ENCODE measurements around the gene MDC1.
"Not testable (repeated sequence)": the region's sequence is repeated elsewhere in the genome, so short reads cannot be mapped to it uniquely, and the experiment has no call there.

MDC1 gene

GRCh38 chr6:30682143-30683117 is 34.7 kb downstream of the MDC1 start:
- FAIRE-seq = peak; percentile 58
- peak; percentile 79 for DNase-seq (ENCODE audit: low spot score)

- FAIRE-seq (no peak), DNase-seq (ENCODE audit: low spot score) (no peak)
Observed at GRCh38 chr6:30681766-30682142, 35.3 kb downstream of the MDC1 start.

DNA sequence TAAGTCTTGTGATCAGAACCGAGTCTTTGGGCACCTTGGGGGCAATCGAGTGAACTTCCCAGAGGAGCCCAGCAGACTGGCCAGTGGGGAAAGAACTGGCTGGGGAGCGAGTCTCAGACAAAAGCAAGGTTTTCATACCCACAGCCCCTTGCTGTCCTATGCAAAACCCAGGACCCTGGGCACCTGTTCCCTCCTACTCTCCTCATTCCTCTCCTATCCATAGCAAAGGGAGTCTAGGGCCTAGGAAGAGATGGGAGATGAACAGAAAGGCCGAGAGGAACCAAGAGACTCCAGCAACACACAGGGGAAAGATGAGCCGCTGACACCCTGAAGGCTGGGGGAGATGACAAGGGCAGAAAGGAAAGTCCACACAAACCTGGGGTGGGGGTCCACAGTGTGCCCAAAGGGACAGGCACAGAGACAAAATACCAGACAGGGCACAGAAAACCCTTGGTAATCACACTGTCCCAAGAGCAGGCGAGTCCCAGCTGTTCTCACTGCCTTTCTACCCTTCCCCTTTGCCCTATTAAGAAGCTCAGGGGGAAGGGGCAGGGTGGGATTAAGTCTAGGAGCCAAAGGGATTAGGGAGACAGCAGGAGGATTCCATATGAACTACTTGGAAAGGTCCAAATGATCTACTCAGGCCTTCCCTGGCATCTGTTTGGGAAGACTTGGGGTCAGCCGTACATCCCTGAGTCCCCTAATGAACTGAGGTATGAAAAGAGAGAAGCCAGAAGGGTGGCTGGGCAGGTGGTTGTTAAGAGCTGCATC is 37.1 kb downstream of the MDC1 start:
- DNase-seq (ENCODE audit: low spot score) = no peak
- FAIRE-seq = no peak

- peak; percentile 37 for DNase-seq (ENCODE audit: low spot score)
- FAIRE-seq = no peak
Observed at GRCh38 chr6:30678964-30679726, 37.9 kb downstream of the MDC1 start.

- FAIRE-seq (no peak), DNase-seq (ENCODE audit: low spot score) (no peak)
Observed at GRCh38 chr6:30676660-30677285, 40.3 kb downstream of the MDC1 start.

DNA sequence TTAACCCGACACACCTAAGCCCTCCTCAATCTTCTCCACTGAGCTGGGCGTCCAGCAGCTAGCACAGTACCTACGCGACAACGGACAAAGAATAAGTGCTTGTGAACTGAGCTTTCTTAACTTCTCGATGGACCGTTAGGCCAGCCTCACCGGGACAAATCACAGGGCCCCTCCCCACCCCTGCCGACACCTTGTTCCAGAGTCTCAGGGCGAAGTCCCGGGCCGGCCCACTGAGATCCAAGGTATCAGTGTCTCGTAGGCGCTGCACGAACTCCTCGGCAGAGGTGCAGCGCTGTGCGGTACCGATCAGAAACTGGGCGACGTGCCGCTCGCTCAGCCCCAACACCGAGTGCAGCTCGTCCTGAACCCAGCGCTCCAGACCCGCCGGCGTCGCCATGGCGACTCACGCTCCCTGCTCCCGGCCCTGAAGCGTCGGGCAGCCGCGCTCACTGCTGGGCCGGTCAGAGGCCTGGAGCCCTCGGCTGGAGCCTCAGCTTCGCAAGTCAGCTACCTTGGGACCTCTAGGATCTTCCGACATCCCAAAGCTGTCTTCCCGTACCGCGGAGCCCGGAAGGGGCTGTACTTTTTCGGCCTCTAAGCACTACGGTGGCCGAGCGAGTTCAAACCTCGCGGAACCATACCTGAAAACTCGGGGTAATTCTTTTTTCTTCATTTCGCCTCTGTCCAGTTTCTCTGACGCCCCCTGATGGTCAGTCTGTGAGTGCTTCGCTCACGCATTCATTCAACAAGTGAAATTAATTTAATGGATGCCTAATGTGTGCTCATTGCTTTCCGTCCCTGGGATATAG is 44.4 kb downstream of the MDC1 start, which contains the start of gene DHX16:
DHX16 (minus strand) TSS at position 562 of the 809 bp plus-strand sequence; CDS start at position 397, 165 bp downstream.
- peak; percentile 85 for FAIRE-seq
- DNase-seq (ENCODE audit: low spot score) = peak; percentile 92

GRCh38 chr6:30670760-30671527 is 46.1 kb downstream of the MDC1 start:
- DNase-seq (ENCODE audit: low spot score) (no peak), FAIRE-seq (no peak)

DNA sequence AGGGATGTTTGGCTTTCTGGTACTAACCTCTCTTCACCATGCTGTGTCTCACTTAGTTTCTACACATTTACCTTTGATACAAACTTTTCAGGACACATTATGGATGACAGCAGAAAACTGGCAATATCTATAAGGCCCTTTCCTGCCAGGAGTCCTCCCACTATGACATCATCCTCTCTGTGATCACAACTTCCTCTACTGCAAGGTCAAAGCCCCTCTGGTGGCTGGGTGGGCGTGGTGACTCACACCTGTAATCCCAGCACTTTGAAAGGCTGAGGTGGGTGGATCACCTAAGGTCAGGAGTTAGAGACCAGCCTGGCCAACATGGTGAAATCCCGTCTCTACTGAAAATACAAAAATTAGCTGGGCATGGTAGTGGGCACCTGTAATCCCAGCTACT is 50.8 kb downstream of the MDC1 start:
- DNase-seq (ENCODE audit: low spot score); FAIRE-seq: not testable (repeated sequence)

DNA sequence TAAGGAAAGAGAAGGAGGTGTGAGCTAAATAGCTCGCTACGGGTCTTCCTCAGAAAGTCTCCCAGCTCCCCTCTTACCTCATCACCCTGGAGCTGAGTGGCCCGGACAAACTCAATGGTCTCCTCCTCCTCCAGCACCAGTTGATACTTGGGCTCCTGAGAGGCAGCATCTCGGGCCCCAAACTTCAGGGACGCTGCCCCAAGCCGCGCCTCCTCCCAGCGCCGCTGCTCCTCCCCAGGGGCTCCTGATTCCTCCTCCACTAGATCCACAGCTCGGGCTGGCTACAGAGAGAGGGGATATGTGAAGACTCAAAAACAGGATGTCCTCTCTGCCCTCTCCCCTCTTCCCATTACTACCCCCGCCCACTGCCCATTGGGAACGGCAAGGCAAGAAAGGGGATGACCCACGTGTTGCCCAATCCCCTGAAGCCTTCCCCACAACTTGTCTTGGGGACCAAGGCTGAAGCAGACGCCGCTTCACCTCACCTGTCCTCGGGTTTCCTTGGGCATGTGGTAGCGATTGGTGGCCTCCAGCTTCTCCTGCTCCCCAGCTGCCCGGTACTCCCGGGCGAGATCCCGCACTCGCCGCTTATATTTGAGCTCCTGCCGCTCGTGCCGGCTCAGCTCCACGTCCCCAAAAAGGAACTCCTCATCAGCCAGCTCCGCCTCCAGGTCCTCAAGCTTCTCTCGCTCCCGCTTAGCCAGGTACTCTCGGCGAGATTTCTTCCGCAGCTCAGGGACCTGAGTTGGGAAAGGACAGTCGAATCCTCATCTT is 51.9 kb downstream of the MDC1 start:
- no peak for DNase-seq (ENCODE audit: low spot score)
- no peak for FAIRE-seq

DNA sequence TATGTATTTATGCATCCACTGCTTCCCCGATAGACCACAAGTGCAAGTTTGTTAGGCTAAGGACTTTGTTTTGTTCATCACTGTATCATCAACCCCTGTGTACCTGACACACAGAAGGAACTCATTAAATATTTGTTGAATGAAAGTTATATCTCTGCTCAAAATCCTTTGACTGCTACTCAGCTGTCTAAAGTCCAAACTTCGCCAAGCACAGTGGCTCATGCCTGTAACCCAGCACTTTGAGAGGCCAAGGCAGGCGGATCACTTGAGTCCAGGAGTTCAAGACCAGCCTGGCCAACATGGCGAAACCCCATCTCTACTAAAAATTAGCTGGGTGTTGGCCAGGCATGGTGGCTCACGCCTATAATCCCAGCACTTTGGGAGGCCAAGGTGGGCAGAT is 59.2 kb downstream of the MDC1 start:
- DNase-seq (ENCODE audit: low spot score); FAIRE-seq: not testable (repeated sequence)

DNA sequence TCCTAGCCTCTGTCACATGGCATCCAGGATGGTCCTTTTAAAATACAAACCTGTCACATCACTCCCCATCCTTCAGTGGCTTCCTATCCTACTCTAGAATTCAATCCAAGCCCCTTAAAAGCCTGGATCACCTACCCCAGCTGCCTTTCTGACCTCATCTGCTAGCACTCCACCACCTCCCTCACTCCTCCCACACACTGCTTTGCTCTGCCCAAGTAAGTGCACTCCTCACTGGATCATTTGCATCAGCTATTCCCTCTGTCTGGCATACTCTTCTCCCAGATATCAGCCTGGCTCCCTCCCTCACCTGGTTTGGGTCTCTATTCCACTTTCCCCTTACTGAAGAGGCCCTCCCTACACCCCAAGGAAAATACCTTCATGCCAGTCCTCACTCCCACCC is 59.6 kb downstream of the MDC1 start:
- no peak for DNase-seq (ENCODE audit: low spot score)
- FAIRE-seq = no peak

- no peak for FAIRE-seq
Observed at GRCh38 chr6:30656513-30656912, 60.6 kb downstream of the MDC1 start.

GRCh38 chr6:30655743-30656094 is 61.4 kb downstream of the MDC1 start:
- DNase-seq (ENCODE audit: low spot score) (no peak), FAIRE-seq (no peak)

More at GRCh38 chr6:30656513-30656912, 60.6 kb downstream of the MDC1 start:
- no peak for DNase-seq (ENCODE audit: low spot score)

- DNase-seq (ENCODE audit: low spot score) (no peak), FAIRE-seq (no peak)
Observed at GRCh38 chr6:30654798-30655742, 62.0 kb downstream of the MDC1 start.

GRCh38 chr6:30651143-30651542 is 65.9 kb downstream of the MDC1 start:
- FAIRE-seq (no peak), DNase-seq (ENCODE audit: low spot score) (no peak)

Measured in RCC 7860 (cell line).